ENCODE measurements around the gene SLC17A7. TPM values are rescaled to one million over a fixed set of nuclear protein-coding genes. Genes with fewer than 3 reads are reported as not detected.
A peak's percentile ranks its signal among the peaks of the same experiment; 100 is the strongest.

Gene SLC17A7
- total and polyA plus RNA-seq, 9 of the 15 experiments (the other 6 are each of a cell fraction or from before 2014, with no cell fraction given): 1.1 to 15.7 (median 2.4) TPM

GRCh38 chr19:49422407-49423070 lies 18.8 kb downstream of the SLC17A7 start (continued):
- peak; percentile 51; the same call in 1 of the 2 replicates for TF ChIP-seq RNF2 (IDR thresholded peaks at IDR 0.05)
- peak; percentile 49; the same call in 1 of the 2 replicates for TF ChIP-seq HINFP (tag; conservative IDR thresholded peaks at IDR 0.05; ENCODE audit: low read depth)
- peak; percentile 47 for TF ChIP-seq HNRNPK (IDR thresholded peaks at IDR 0.05; ENCODE audit: low read depth, low read length, poor library complexity, severe bottlenecking)
- peak; percentile 21; the same call in 1 of the 2 replicates for TF ChIP-seq CEBPG (CRISPR knock-in tag; IDR thresholded peaks at IDR 0.05)
- TF ChIP-seq CEBPG (tag; conservative IDR thresholded peaks at IDR 0.05 in 1 of 2, IDR thresholded peaks at IDR 0.05 in 1 of 2): no peak
- TF ChIP-seq XRCC5 (IDR thresholded peaks at IDR 0.05; ENCODE audit: low read depth, low read length): peak; percentile 46; the same call in 1 of the 2 replicates
- peak; percentile 8 for TF ChIP-seq PRDM10 (IDR thresholded peaks at IDR 0.05; ENCODE audit: partially characterized antibody)
- TF ChIP-seq HMBOX1 (IDR thresholded peaks at IDR 0.05): no peak
- TF ChIP-seq EHMT2 (IDR thresholded peaks at IDR 0.05): peak; percentile 48; the same call in 1 of the 2 replicates
- TF ChIP-seq MTA3 (IDR thresholded peaks at IDR 0.05; ENCODE audit: borderline replicate concordance): peak; percentile 88; the same call in 1 of the 2 replicates
- TF ChIP-seq NEUROD1 (IDR thresholded peaks at IDR 0.05; ENCODE audit: borderline replicate concordance, low read depth, low read length, partially characterized antibody): peak; percentile 15
- no peak for TF ChIP-seq ZNF518B (CRISPR knock-in tag; IDR thresholded peaks at IDR 0.05)
- peak; percentile 51; the same call in 1 of the 2 replicates for TF ChIP-seq TCF15 (CRISPR knock-in tag; IDR thresholded peaks at IDR 0.05)
- TF ChIP-seq HDAC2 (IDR thresholded peaks at IDR 0.05): peak; percentile 81
- TF ChIP-seq ARID1B (IDR thresholded peaks at IDR 0.05): 0 out of 2 replicates have a peak, but pooled peaks have one; percentile 27
- 0 out of 4 replicates have a peak, but pooled peaks of 1 of the 2 experiments have one; percentile 25 for TF ChIP-seq NONO (IDR thresholded peaks at IDR 0.05; ENCODE audit: low read depth in 2 of 2, low read length in 1 of 2)
